Epithelial cell of esophagus (primary cell): Measurements from ENCODE around the gene SLC22A12.

Source experiments
- DNase-seq: peaks from one replicate; pipeline ENCODE4 v3.0.0; 2010; ENCODE audit warnings: low read depth
- H3K4me3 ChIP-seq: 2 replicates; pipeline ENCODE4 v1.5.1; 2011; ENCODE audit warnings: mild to moderate bottlenecking, low read length, control low read depth
- CTCF ChIP-seq: IDR thresholded peaks from 2 replicates; pipeline ENCODE4 v1.5.1; 2011; ENCODE audit warnings: low read depth, mild to moderate bottlenecking, low read length, control low read depth, inconsistent platforms; ENCODE audit not compliant: insufficient read depth; ENCODE audit errors: missing control alignments

SLC22A12 gene

GRCh38 chr11:64611869-64612646 is 21.0 kb downstream of the SLC22A12 start:
- DNase-seq = no peak
- H3K4me3 ChIP-seq = no peak overlapping the region
- no peak for TF ChIP-seq CTCF

GRCh38 chr11:64613648-64614047 is 22.6 kb downstream of the SLC22A12 start:
- no peak for TF ChIP-seq CTCF
- no peak overlapping the region for H3K4me3 ChIP-seq
- DNase-seq = no peak

- no peak for TF ChIP-seq CTCF
- H3K4me3 ChIP-seq = no peak overlapping the region
- no peak for DNase-seq
Measured at GRCh38 chr11:64614917-64615316, 23.9 kb downstream of the SLC22A12 start.

GRCh38 chr11:64616817-64617216 is 25.8 kb downstream of the SLC22A12 start:
- DNase-seq = no peak
- H3K4me3 ChIP-seq = no peak overlapping the region
- no peak for TF ChIP-seq CTCF

GRCh38 chr11:64619196-64619595 is 28.2 kb downstream of the SLC22A12 start:
- no peak for TF ChIP-seq CTCF
- no peak for DNase-seq
- no peak overlapping the region for H3K4me3 ChIP-seq

- no peak overlapping the region for H3K4me3 ChIP-seq
- no peak for TF ChIP-seq CTCF
- DNase-seq = peak; percentile 46
Measured at GRCh38 chr11:64619811-64620380, 28.9 kb downstream of the SLC22A12 start.

GRCh38 chr11:64620381-64620971 is 29.5 kb downstream of the SLC22A12 start:
- no peak for TF ChIP-seq CTCF
- DNase-seq = no peak
- no peak overlapping the region for H3K4me3 ChIP-seq
